GM21786 (cell line): Measurements from ENCODE around the gene ZNF219.
"Not testable (repeated sequence)": the region's sequence is repeated elsewhere in the genome, so short reads cannot be mapped to it uniquely, and the experiment has no call there.

Source experiments
- ATAC-seq: cut with Tn5 transposase; IDR thresholded peaks from one replicate; pipeline ENCODE4 v1.9.1; 2021; ENCODE audit not compliant: unreplicated experiment

ZNF219 gene

GRCh38 chr14:21049271-21049673 lies 49.2 kb downstream of the ZNF219 start:
- ATAC-seq = no peak

DNA sequence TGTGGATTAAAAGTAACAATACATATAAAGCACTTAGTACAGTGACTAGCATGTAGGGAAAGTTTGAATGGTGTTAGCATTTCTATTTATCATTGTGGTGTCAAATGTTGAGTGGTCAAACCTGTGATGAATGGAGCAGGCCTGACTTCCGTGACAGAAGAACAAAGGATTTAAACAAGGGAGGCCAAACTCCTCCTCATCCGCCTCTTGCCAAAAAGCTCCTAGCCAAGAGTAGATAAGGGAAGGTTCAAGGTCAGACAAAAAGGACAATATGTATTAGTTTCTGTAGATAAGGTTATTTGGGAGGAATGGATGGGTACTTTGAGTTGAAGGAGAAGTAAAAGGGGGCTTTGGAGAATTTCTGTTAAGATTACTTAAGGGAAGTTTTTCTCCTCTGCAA lies 49.8 kb downstream of the ZNF219 start:
- no peak for ATAC-seq

- no peak for ATAC-seq
These were observed 51.1 kb downstream of the ZNF219 start for GRCh38 chr14:21047378-21047781.

- ATAC-seq = no peak
These were observed 54.4 kb downstream of the ZNF219 start for GRCh38 chr14:21043974-21044618.

DNA sequence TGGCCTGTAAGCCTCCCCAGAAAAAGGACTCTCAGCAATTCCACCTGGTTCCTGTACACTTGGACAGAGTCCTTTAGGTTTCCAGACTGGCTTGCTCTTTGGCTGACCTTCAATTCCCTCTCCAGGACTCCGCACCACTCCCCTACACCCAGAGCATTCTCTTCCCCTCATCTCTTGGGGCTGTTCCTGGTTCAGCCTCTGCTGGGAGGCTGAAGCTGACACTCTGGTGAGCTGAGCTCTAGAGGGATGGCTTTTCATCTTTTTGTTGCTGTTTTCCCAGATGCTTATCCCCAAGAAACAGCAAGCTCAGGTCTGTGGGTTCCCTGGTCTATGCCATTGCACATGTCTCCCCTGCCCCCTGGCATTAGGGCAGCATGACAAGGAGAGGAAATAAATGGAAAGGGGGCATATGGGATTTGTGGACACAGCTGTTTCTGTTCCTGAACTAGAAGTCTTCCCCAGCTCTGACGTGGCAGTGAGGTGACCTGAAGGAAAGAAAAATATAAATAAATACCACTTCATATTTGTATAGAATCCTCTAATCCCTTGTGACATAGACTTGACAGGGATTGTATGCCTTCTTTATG lies 55.0 kb downstream of the ZNF219 start:
- no peak for ATAC-seq

DNA sequence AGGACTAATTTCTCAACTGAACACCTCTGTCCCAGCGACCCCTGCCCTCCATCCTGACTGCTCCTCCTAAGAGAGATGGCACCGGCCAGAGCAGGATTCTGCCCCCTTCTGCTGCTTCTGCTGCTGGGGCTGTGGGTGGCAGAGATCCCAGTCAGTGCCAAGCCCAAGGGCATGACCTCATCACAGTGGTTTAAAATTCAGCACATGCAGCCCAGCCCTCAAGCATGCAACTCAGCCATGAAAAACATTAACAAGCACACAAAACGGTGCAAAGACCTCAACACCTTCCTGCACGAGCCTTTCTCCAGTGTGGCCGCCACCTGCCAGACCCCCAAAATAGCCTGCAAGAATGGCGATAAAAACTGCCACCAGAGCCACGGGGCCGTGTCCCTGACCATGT lies 55.5 kb downstream of the ZNF219 start:
- no peak for ATAC-seq

GRCh38 chr14:21041676-21042433 lies 56.6 kb downstream of the ZNF219 start, which contains the start of gene RNASE7:
Gene RNASE7, plus strand, starts transcription at chr14:21042362. Its CDS starts 631 bp downstream, at chr14:21042993.
- ATAC-seq = no peak

GRCh38 chr14:21040941-21041340 lies 57.5 kb downstream of the ZNF219 start:
- ATAC-seq = not testable (repeated sequence)

DNA sequence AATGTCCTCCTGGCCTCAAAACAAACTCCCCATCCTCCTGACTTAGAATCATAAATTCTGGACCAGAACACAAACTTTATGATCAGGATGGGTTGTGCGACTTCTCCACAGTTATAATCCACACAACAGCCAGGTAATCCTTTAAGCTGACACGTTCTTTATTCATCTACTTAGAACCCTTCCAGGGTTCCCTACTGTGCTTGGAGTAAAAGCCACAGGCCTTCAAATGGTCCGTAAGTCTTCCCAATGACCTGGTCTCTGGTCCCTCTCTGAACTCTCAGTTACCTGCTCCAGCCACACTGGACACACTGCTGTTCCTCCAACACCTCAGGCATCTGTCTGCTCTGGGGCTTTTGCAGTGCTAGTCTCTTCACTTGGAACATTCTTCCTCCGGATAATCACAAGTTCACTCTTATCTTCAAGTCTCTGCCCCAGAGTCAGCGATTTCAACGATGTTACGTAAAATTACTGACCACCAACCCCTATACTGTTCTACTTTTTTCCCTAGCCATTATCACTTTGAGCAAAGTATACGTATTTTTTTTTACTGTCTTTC lies 58.0 kb downstream of the ZNF219 start:
- ATAC-seq = no peak
